GM23338 (cell line): ENCODE measurements around the gene EEF1G. TPM values are rescaled to one million over a fixed set of nuclear protein-coding genes. Genes with fewer than 3 reads are reported as not detected.
A peak's percentile ranks its signal among the peaks of the same experiment; 100 is the strongest.

ENCODE experiments used
- ATAC-seq: fragments of 200-7000 bp; cut with Tn5 transposase; 3 replicates; pipeline ENCODE4 v1.9.1; 2020
- DNase-seq: peaks from one replicate; pipeline ENCODE4 v3.0.0-alpha.2; 2015; ENCODE audit warnings: low spot score
- H2AFZ ChIP-seq: fragments of 200-600 bp; sonication (generic); 2 replicates; pipeline ENCODE4 v1.8.0; 2016; ENCODE audit warnings: antibody characterized with exemption, mild to moderate bottlenecking, moderate library complexity
- H3F3A ChIP-seq: fragments of 200-600 bp; sonication (generic); replicated peaks from 2 replicates; pipeline ENCODE4 v1.8.0; 2017; ENCODE audit warnings: antibody characterized with exemption, mixed run types, low read depth
- H3K27ac ChIP-seq: fragments of 200-600 bp; sonication (generic); 2 replicates; pipeline ENCODE4 v1.6.1; 2016; ENCODE audit warnings: low read depth
- H3K27me3 ChIP-seq: fragments of 200-600 bp; sonication (generic); 2 replicates; pipeline ENCODE4 v1.8.0; 2016; ENCODE audit warnings: mild to moderate bottlenecking, mixed run types, moderate library complexity; ENCODE audit not compliant: insufficient read depth
- H3K36me3 ChIP-seq: fragments of 200-600 bp; sonication (generic); 2 replicates; pipeline ENCODE4 v1.8.0; 2016; ENCODE audit warnings: mild to moderate bottlenecking; ENCODE audit not compliant: insufficient read depth
- H3K4me1 ChIP-seq: fragments of 200-600 bp; sonication (generic); 2 replicates; pipeline ENCODE4 v1.8.0; 2016; ENCODE audit warnings: mild to moderate bottlenecking, moderate library complexity; ENCODE audit not compliant: insufficient read depth
- H3K4me2 ChIP-seq: fragments of 200-600 bp; sonication (generic); 2 replicates; pipeline ENCODE4 v1.7.1; 2017; ENCODE audit warnings: mixed run types
- H3K4me3 ChIP-seq: fragments of 200-600 bp; sonication (generic); 2 replicates; pipeline ENCODE4 v1.6.1; 2016; ENCODE audit warnings: mixed run types
- H3K79me2 ChIP-seq: fragments of 200-600 bp; sonication (generic); replicated peaks from 2 replicates; pipeline ENCODE4 v1.8.0; 2017; ENCODE audit warnings: mild to moderate bottlenecking; ENCODE audit not compliant: insufficient read depth
- H3K9me2 ChIP-seq: fragments of 200-600 bp; sonication (generic); 2 replicates; pipeline ENCODE4 v1.8.0; 2017; ENCODE audit not compliant: insufficient read depth
- H4K20me1 ChIP-seq: fragments of 200-600 bp; sonication (generic); replicated peaks from 2 replicates; pipeline ENCODE4 v1.8.0; 2017; ENCODE audit warnings: mild to moderate bottlenecking; ENCODE audit not compliant: insufficient read depth
- H3K27ac Mint-ChIP-seq: 2 replicates; pipeline ENCODE4 v1.8.0; 2020; ENCODE audit warnings: inconsistent platforms, mild to moderate bottlenecking, moderate library complexity, mixed read lengths
- H3K27me3 Mint-ChIP-seq: 3 replicates; pipeline ENCODE4 v1.8.0; 2022; ENCODE audit warnings: low read depth, mild to moderate bottlenecking, moderate library complexity, mixed read lengths, inconsistent platforms; ENCODE audit not compliant: insufficient read depth, poor library complexity
- H3K36me3 Mint-ChIP-seq: 3 replicates; pipeline ENCODE4 v1.8.0; 2021; ENCODE audit warnings: low read depth, mild to moderate bottlenecking, inconsistent platforms, moderate library complexity, mixed read lengths
- H3K4me1 Mint-ChIP-seq: 3 replicates; pipeline ENCODE4 v1.8.0; 2020; ENCODE audit warnings: mild to moderate bottlenecking, inconsistent platforms, mixed read lengths
- H3K4me3 Mint-ChIP-seq: 3 replicates; pipeline ENCODE4 v1.8.0; 2021; ENCODE audit warnings: moderate library complexity, mild to moderate bottlenecking, inconsistent platforms, mixed read lengths
- H3K9me3 Mint-ChIP-seq: 3 replicates; pipeline ENCODE4 v1.8.0; 2020; ENCODE audit warnings: moderate library complexity, mild to moderate bottlenecking, inconsistent platforms, mixed read lengths
- CREB1 ChIP-seq: fragments of 250-450 bp; sonication (Bioruptor Pico); IDR thresholded peaks from 2 replicates; pipeline ENCODE4 v1.5.0; 2020; ENCODE audit warnings: low read depth, mild to moderate bottlenecking, moderate library complexity
- CTCF ChIP-seq, 2 experiments: fragments of 200-600 bp in 1 of 2; sonication (generic) in 1 of 2; conservative IDR thresholded peaks; 2 replicates each; pipeline versions ENCODE4 v1.5.1 to v1.6.1; 2016 to 2017; ENCODE audit warnings: antibody characterized with exemption in 2 of 2, low read depth in 2 of 2, mild to moderate bottlenecking in 2 of 2, moderate library complexity in 1 of 2
- ETS1 ChIP-seq: IDR thresholded peaks from 2 replicates; pipeline ENCODE4 v1.6.1; 2016; ENCODE audit warnings: antibody characterized with exemption
- EZH2 ChIP-seq: fragments of 200-600 bp; sonication (generic); IDR thresholded peaks from one replicate; pipeline ENCODE4 v1.8.0; 2017; ENCODE audit warnings: antibody characterized with exemption, mild to moderate bottlenecking, low read depth; ENCODE audit not compliant: unreplicated experiment
- EZH2phosphoT487 ChIP-seq: fragments of 200-600 bp; sonication (generic); IDR thresholded peaks from one replicate; pipeline ENCODE4 v1.8.1; 2018; ENCODE audit warnings: antibody characterized with exemption; ENCODE audit not compliant: unreplicated experiment
- JUNB ChIP-seq: IDR thresholded peaks from one replicate; pipeline ENCODE4 v1.6.1; 2016; ENCODE audit warnings: antibody characterized with exemption; ENCODE audit not compliant: unreplicated experiment
- NANOG ChIP-seq: IDR thresholded peaks from 2 replicates; pipeline ENCODE4 v1.6.1; 2016; ENCODE audit warnings: antibody characterized with exemption, borderline replicate concordance
- POLR2AphosphoS5 ChIP-seq: IDR thresholded peaks from 2 replicates; pipeline ENCODE4 v1.6.1; 2016; ENCODE audit warnings: antibody characterized with exemption, low read depth
- ZNF114 ChIP-seq: fragments of 250-450 bp; sonication (Bioruptor Pico); IDR thresholded peaks from 2 replicates; pipeline ENCODE4 v1.5.0; 2020; ENCODE audit warnings: mild to moderate bottlenecking, moderate library complexity
- polyA plus RNA-seq: library from polyadenylated mRNA; unstranded; fragments of >200 nt; fragmentation: Nextera tagmentation; extraction: Ambion mirVana; gene quantifications from 2 replicates; pipeline ENCODE4 v1.2.1, GENCODE V29; 2016
- total RNA-seq: library from RNA; depleted of rRNA; stranded (reverse); fragments of >200 nt; shearing (Covaris generic); gene quantifications from 2 replicates; pipeline ENCODE4 v1.2.3, GENCODE V29; 2014

Gene EEF1G
- total and polyA plus RNA-seq, 2 experiments from 2014 or later: 696 to 1,316 TPM

DNA sequence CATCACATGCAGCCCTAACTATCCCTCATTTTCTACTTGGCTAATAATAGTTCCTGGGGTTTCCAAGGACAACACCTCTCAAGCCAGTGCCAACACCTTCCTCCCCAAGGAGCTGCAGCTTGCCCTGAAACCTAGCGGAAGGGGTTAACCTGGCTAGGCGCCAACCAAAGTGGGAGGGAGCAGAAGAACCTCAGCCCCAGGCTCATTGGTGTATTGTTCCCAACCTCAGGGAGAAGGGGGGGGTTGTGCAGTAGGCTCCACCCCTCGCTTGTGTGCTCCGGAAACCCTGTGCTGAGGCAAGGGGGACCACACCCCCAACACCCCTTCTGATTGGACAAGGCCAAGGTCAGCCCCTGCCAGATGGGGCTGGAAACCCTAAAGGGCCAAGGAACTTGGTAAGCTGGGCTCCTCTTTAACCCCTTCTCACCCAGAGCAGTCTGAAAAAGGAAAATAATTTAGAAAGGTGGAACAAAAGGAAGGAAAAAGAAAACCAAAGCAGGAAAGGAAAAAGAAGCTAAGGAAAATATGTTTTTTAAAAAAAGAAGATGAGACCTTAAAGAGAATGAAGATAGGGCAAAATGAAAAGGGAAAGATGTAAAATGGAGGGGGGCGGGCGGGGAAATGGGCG is 25.5 kb upstream of the EEF1G start:
- ATAC-seq: peak; percentile 52
- Histone ChIP-seq H3K4me3 (0 out of 2 replicates have a peak overlapping the region, but pooled peaks have one; percentile 96), H3K27me3 (peaks cover 34% of the 10 kb centered on the region), H3K4me1 (peaks cover 15% of the 10 kb centered on the region; the same call in 1 of the 2 replicates), H3K4me2 (peak overlapping the region; percentile 88), H4K20me1 (peaks cover 28% of the 10 kb centered on the region), H3K79me2 (peaks cover 23% of the 10 kb centered on the region), H3F3A (peaks cover 43% of the 10 kb centered on the region), H3K27ac (no peak overlapping the region), H3K36me3 (peaks cover 31% of the 10 kb centered on the region), H3K9me2 (no peaks in the 10 kb centered on the region), H2AFZ (no peak overlapping the region)
- DNase-seq: peak; percentile 98
- H3K27ac Mint-ChIP-seq: peak overlapping the region; percentile 71
- H3K4me1 Mint-ChIP-seq: peaks cover 37% of the 10 kb centered on the region
- peaks cover 35% of the 10 kb centered on the region for H3K27me3 Mint-ChIP-seq
- H3K4me3 Mint-ChIP-seq: peak overlapping the region; percentile 91
- H3K9me3 Mint-ChIP-seq: no peaks in the 10 kb centered on the region; the same call in 2 of the 3 replicates
- TF ChIP-seq CREB1: peak; percentile 29; the same call in 1 of the 2 replicates
- TF ChIP-seq POLR2AphosphoS5: no peak
- no peak for TF ChIP-seq ZNF114
- no peak for TF ChIP-seq EZH2phosphoT487
- no peak for TF ChIP-seq NANOG
- no peak for TF ChIP-seq JUNB
- TF ChIP-seq ETS1: no peak
- peaks cover 71% of the 10 kb centered on the region for H3K36me3 Mint-ChIP-seq

DNA sequence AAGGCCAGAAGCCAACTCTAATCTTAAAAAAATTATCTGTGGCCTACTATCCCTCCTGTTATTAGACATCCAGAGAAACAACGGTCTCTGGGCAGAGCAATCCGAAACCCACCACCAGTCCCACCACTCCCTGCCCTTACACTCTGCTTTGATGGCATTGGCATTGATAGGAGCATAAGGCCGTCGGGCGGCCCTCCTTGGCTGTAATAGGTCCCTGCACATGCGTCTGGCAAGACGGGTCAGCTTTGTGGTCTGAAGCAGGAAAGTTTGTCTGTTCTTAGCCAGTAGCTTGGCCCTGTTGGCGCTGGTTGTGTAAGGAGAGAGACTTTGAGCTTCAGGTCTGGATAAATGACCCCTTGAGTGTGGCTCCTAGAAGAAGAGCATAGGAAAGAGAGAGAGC is 21.4 kb upstream of the EEF1G start:
- H3K27me3 Mint-ChIP-seq: peaks cover 34% of the 10 kb centered on the region
- Histone ChIP-seq H3K4me2 (no peak overlapping the region), H3K27ac (no peak overlapping the region), H3K4me1 (peaks cover 23% of the 10 kb centered on the region; the same call in 1 of the 2 replicates), H3K27me3 (peaks cover 5% of the 10 kb centered on the region; the same call in 1 of the 2 replicates), H3K4me3 (no peak overlapping the region), H4K20me1 (peaks cover 22% of the 10 kb centered on the region), H3K79me2 (peaks cover 24% of the 10 kb centered on the region), H3K9me2 (no peaks in the 10 kb centered on the region), H3F3A (peaks cover 51% of the 10 kb centered on the region), H3K36me3 (peaks cover 31% of the 10 kb centered on the region), H2AFZ (no peak overlapping the region)
- TF ChIP-seq ETS1 (no peak), CTCF (conservative IDR thresholded peaks at IDR 0.05; ENCODE audit: low read depth in 2 of 2) (no peak), EZH2 (no peak), NANOG (no peak), POLR2AphosphoS5 (no peak), CREB1 (no peak)
- H3K9me3 Mint-ChIP-seq: peaks cover 4% of the 10 kb centered on the region; the same call in 2 of the 3 replicates
- H3K36me3 Mint-ChIP-seq: peaks cover 75% of the 10 kb centered on the region
- ATAC-seq: no peak
- peaks cover 34% of the 10 kb centered on the region for H3K4me1 Mint-ChIP-seq
- no peak overlapping the region for H3K4me3 Mint-ChIP-seq
- DNase-seq: no peak
- H3K27ac Mint-ChIP-seq: no peak overlapping the region
